Prostate gland (tissue), 2 donors: ENCODE results near the gene PIP5K1B.

Experiments
- POLR2A ChIP-seq: fragments of 450-650 bp; IDR thresholded peaks from one replicate; pipeline ENCODE4 v1.6.1; 2016; ENCODE audit warnings: antibody characterized with exemption, mild to moderate bottlenecking
- POLR2AphosphoS5 ChIP-seq: sonication (generic); formaldehyde crosslinking; IDR thresholded peaks from one replicate; pipeline ENCODE4 v1.6.1; 2017; ENCODE audit warnings: antibody characterized with exemption
- TF ChIP-seq, protein P1 (sequence below), 4 experiments: fragments of 200-600 bp in 2 of 4; fragments of 450-650 bp in 2 of 4; sonication (generic) in 2 of 4; IDR thresholded peaks; 1 replicate in 3 of 4; 2 replicates in 1 of 4; pipeline ENCODE4 v1.5.1; 2016 to 2019; ENCODE audit warnings: antibody characterized with exemption in 4 of 4, mild to moderate bottlenecking in 2 of 4, moderate library complexity in 2 of 4

DNA sequence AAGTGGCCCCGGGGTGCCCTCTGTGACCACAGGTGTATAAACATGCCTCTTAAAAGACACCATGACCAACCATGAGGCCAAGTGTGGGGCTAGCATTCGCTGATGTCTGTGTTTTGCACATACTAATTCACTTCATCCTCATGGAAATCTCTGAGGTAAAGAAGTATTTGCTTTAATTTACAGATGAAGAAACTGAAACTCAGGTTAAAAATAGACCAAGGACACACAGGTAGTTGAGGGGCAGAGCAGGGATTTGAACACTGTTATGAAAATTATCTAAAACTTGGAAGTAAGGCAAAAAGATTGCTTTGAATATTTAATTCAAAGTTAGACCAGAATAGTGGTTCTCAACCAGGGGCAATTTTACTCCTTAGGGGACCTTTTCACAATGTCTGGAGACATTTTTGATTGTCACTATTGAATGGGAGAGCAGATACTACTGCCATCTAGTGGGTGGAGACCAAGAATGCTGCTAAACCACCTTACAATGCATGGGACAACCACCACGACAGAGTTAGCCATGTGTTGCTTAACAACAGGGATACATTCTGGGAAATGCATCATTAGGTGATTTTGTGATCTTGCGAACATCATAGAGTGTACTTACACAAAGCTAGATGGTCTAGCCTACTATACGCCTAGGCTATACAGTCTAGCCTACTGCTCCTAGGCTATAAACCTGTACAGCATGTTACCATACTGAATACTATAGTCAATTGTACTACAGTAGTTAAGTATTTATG, 322.5 kb downstream of the PIP5K1B start:
- TF ChIP-seq POLR2AphosphoS5 (no peak), POLR2A (no peak)
- TF ChIP-seq, protein P1, sequence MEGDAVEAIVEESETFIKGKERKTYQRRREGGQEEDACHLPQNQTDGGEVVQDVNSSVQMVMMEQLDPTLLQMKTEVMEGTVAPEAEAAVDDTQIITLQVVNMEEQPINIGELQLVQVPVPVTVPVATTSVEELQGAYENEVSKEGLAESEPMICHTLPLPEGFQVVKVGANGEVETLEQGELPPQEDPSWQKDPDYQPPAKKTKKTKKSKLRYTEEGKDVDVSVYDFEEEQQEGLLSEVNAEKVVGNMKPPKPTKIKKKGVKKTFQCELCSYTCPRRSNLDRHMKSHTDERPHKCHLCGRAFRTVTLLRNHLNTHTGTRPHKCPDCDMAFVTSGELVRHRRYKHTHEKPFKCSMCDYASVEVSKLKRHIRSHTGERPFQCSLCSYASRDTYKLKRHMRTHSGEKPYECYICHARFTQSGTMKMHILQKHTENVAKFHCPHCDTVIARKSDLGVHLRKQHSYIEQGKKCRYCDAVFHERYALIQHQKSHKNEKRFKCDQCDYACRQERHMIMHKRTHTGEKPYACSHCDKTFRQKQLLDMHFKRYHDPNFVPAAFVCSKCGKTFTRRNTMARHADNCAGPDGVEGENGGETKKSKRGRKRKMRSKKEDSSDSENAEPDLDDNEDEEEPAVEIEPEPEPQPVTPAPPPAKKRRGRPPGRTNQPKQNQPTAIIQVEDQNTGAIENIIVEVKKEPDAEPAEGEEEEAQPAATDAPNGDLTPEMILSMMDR (IDR thresholded peaks at IDR 0.05) = peak; percentile 23 to 65 (median 62)
